ENCODE measurements around the gene ADGRG1.

ADGRG1 gene

DNA sequence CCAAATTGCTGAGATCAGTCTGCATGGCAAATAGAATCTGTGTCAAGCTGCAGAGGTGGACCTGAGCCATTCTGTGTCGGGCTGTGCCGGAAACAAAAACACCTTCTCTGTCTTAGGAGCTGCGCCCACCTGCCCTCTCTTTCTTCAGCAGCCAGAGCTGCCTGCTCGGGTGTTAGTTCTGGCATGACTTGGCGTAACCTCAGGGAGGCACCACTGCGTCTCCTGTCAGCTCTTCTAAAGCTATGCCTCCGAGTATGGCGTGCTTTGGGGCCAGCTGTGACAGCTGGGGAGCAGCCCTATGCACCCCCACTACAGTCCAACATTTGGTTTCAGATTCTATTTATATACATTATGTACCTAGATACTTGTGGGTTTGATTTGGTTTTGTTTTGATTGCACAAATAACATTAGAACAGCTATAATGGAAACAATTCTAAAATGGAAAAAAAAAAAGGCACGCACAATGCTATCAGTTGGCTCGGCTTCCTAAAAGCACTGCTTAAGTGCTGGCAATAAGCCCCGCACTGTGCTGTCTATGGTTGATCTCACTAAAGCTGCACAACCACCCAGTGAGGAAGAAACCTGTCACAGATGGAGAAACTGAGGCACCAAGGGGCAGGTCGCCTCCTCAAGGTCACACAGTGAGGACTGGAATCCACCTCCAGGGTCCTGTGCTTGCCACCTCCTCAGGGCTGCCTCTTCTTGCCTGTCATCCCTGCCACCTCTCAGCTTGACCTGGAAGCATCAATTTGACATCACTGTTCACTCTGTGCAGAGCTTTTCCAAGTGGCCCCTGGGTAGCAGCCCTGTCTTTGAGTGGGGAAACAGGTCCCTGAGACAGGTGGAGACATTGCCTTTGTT lies 18.7 kb upstream of the ADGRG1 start:
- peaks cover 8% of the 10 kb centered on the region for H3K27me3 ChIP-seq (ENCODE audit: insufficient read depth, low read length)
- H3K9me3 ChIP-seq (ENCODE audit: low read length): no peaks in the 10 kb centered on the region
- no peak overlapping the region for H3K4me3 ChIP-seq (ENCODE audit: low read length)
- no peak overlapping the region for H2AFZ ChIP-seq (ENCODE audit: low read depth, low read length)
- H3K4me1 ChIP-seq (ENCODE audit: insufficient read depth, low read length): no peaks in the 10 kb centered on the region
- no peaks in the 10 kb centered on the region for H3K36me3 ChIP-seq (ENCODE audit: insufficient read depth, low read length)

DNA sequence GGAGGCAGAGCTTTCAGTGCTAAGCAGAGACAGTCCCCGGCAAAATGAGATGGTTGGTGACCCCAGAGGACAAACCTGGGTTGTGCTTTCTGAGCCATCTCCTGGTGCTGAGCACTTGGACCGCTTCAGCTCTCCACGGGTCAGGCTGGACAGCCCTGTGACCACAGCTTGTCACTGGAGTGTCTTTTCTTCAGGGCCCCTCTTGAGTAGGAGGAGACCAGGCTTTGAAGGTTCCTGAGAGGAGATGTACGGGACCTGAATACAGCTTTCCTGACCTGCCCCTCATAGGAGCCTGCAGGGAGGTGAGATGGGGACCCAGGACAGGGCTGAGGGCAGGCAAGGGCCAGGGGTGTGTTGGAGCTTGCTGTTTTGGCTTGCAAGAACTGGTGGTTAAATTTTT lies 17.8 kb upstream of the ADGRG1 start:
- H3K36me3 ChIP-seq (ENCODE audit: insufficient read depth, low read length): no peaks in the 10 kb centered on the region
- no peak overlapping the region for H3K4me3 ChIP-seq (ENCODE audit: low read length)
- H3K27me3 ChIP-seq (ENCODE audit: insufficient read depth, low read length): peaks cover 8% of the 10 kb centered on the region
- H2AFZ ChIP-seq (ENCODE audit: low read depth, low read length): no peak overlapping the region
- no peaks in the 10 kb centered on the region for H3K4me1 ChIP-seq (ENCODE audit: insufficient read depth, low read length)
- H3K9me3 ChIP-seq (ENCODE audit: low read length): no peaks in the 10 kb centered on the region

GRCh38 chr16:57611181-57611580 lies 17.2 kb upstream of the ADGRG1 start:
- H3K27me3 ChIP-seq (ENCODE audit: insufficient read depth, low read length): peaks cover 8% of the 10 kb centered on the region
- H3K4me1 ChIP-seq (ENCODE audit: insufficient read depth, low read length): no peaks in the 10 kb centered on the region
- no peaks in the 10 kb centered on the region for H3K9me3 ChIP-seq (ENCODE audit: low read length)
- H2AFZ ChIP-seq (ENCODE audit: low read depth, low read length): no peak overlapping the region
- H3K4me3 ChIP-seq (ENCODE audit: low read length): no peak overlapping the region
- no peaks in the 10 kb centered on the region for H3K36me3 ChIP-seq (ENCODE audit: insufficient read depth, low read length)

- H3K36me3 ChIP-seq (ENCODE audit: insufficient read depth, low read length): no peaks in the 10 kb centered on the region
- no peak overlapping the region for H2AFZ ChIP-seq (ENCODE audit: low read depth, low read length)
- no peaks in the 10 kb centered on the region for H3K4me1 ChIP-seq (ENCODE audit: insufficient read depth, low read length)
- peaks cover 8% of the 10 kb centered on the region for H3K27me3 ChIP-seq (ENCODE audit: insufficient read depth, low read length)
- no peak overlapping the region for H3K4me3 ChIP-seq (ENCODE audit: low read length)
- H3K9me3 ChIP-seq (ENCODE audit: low read length): no peaks in the 10 kb centered on the region
Observed at GRCh38 chr16:57611706-57612105, 16.7 kb upstream of the ADGRG1 start.

DNA sequence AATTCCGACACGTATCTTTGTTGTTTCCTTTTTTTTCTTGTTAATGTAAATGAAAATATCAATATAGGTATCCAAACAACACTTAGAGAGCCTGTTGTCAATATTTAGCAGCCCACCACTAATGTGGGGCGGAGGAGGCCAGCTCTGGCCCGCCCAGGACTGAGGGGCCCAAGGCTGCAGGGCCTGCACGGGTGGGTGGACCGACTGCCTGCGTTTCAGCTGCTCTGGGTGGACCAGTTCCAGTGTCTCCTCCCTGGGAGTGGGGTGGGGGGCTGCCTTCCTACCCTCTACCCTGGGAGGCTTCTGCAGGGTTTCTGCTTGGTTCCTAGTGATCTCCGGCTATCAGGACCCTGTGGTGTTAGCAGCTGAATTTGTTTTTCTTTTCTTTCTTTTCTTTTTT lies 15.9 kb upstream of the ADGRG1 start:
- H3K4me1 ChIP-seq (ENCODE audit: insufficient read depth, low read length): no peaks in the 10 kb centered on the region

DNA sequence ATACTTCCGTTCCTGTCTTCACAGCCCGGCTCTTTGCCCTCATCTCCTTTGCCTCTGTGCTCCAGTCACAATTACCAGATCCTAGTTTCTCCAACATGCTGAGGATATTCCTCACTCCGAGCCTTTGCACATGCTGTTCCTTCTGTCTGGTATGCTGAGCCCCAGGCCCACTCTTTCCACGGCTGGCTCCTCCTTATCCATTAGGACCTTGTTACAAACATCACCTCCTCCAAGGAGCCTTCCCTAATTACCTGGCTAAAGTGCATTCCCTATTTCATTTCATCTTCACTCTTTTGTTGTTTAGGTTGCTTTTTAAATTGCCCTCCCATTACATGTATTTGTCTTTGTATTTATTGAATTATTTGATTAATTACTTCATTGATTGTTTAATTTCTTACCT lies 14.9 kb upstream of the ADGRG1 start:
- Histone ChIP-seq H3K36me3 (ENCODE audit: insufficient read depth, low read length) (no peaks in the 10 kb centered on the region), H3K4me1 (ENCODE audit: insufficient read depth, low read length) (no peaks in the 10 kb centered on the region), H2AFZ (ENCODE audit: low read depth, low read length) (no peak overlapping the region), H3K9me3 (ENCODE audit: low read length) (no peaks in the 10 kb centered on the region), H3K4me3 (ENCODE audit: low read length) (no peak overlapping the region), H3K27me3 (ENCODE audit: insufficient read depth, low read length) (peaks cover 8% of the 10 kb centered on the region)

More for the DNA sequence above, 15.9 kb upstream of the ADGRG1 start:
- no peaks in the 10 kb centered on the region for H3K9me3 ChIP-seq (ENCODE audit: low read length)
- H3K27me3 ChIP-seq (ENCODE audit: insufficient read depth, low read length): peaks cover 8% of the 10 kb centered on the region
- H2AFZ ChIP-seq (ENCODE audit: low read depth, low read length): no peak overlapping the region
- no peaks in the 10 kb centered on the region for H3K36me3 ChIP-seq (ENCODE audit: insufficient read depth, low read length)
- no peak overlapping the region for H3K4me3 ChIP-seq (ENCODE audit: low read length)

GRCh38 chr16:57614536-57614935 lies 13.9 kb upstream of the ADGRG1 start:
- Histone ChIP-seq H3K27me3 (ENCODE audit: insufficient read depth, low read length) (peaks cover 8% of the 10 kb centered on the region), H3K4me1 (ENCODE audit: insufficient read depth, low read length) (no peaks in the 10 kb centered on the region), H3K9me3 (ENCODE audit: low read length) (no peaks in the 10 kb centered on the region), H3K36me3 (ENCODE audit: insufficient read depth, low read length) (no peaks in the 10 kb centered on the region), H3K4me3 (ENCODE audit: low read length) (no peak overlapping the region), H2AFZ (ENCODE audit: low read depth, low read length) (no peak overlapping the region)

DNA sequence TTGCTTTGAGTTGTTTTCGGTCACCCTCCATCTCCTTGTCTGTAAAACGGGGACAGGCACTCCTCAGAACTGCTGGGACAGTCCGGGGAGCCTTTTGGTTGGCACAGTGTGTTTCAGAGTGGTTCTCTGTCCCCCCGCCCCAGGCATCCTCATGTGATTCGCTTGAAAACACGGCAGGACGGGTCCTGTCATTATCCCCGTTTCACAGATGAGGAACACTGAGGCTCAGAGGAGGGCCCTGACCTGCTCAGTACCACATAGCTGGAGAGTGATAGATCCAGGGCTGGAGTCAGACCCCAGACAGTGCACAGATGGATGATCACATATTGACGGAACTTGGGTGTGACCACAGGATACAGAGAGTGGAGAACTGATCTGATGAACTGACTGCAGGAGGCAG lies 13.5 kb upstream of the ADGRG1 start:
- no peak overlapping the region for H3K4me3 ChIP-seq (ENCODE audit: low read length)
- no peak overlapping the region for H2AFZ ChIP-seq (ENCODE audit: low read depth, low read length)
- H3K27me3 ChIP-seq (ENCODE audit: insufficient read depth, low read length): peaks cover 8% of the 10 kb centered on the region
- no peaks in the 10 kb centered on the region for H3K36me3 ChIP-seq (ENCODE audit: insufficient read depth, low read length)
- H3K4me1 ChIP-seq (ENCODE audit: insufficient read depth, low read length): no peaks in the 10 kb centered on the region
- H3K9me3 ChIP-seq (ENCODE audit: low read length): no peaks in the 10 kb centered on the region

- no peaks in the 10 kb centered on the region for H3K9me3 ChIP-seq (ENCODE audit: low read length)
- H3K4me1 ChIP-seq (ENCODE audit: insufficient read depth, low read length): no peaks in the 10 kb centered on the region
- H2AFZ ChIP-seq (ENCODE audit: low read depth, low read length): no peak overlapping the region
- no peaks in the 10 kb centered on the region for H3K36me3 ChIP-seq (ENCODE audit: insufficient read depth, low read length)
- no peak overlapping the region for H3K4me3 ChIP-seq (ENCODE audit: low read length)
- peaks cover 4% of the 10 kb centered on the region for H3K27me3 ChIP-seq (ENCODE audit: insufficient read depth, low read length)
Observed at GRCh38 chr16:57615813-57616212, 12.6 kb upstream of the ADGRG1 start.

DNA sequence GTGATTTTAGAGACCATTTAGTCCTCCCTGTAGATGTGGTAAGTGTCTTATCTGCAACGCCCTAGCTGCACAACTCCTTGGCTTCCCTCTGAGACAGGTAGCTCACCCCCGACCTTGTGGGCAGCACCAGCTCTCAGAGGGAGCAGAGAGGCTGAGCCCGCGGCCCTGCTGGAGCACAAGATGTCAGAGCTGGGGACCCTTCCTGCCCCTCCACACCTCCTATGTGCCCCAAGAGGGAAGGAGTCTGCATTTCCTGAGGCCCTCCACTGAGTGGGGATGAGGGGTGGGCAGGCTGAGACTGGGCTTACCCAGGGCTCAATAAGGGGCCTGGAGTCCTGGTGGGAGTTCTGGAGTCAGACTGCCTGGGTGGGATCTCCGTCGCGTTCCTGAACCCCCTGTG lies 12.2 kb upstream of the ADGRG1 start:
- Histone ChIP-seq H2AFZ (ENCODE audit: low read depth, low read length) (no peak overlapping the region), H3K36me3 (ENCODE audit: insufficient read depth, low read length) (no peaks in the 10 kb centered on the region), H3K4me3 (ENCODE audit: low read length) (no peak overlapping the region), H3K27me3 (ENCODE audit: insufficient read depth, low read length) (peaks cover 4% of the 10 kb centered on the region), H3K9me3 (ENCODE audit: low read length) (no peaks in the 10 kb centered on the region), H3K4me1 (ENCODE audit: insufficient read depth, low read length) (no peaks in the 10 kb centered on the region)

GRCh38 chr16:57616876-57617275 lies 11.6 kb upstream of the ADGRG1 start:
- Histone ChIP-seq H3K36me3 (ENCODE audit: insufficient read depth, low read length) (no peaks in the 10 kb centered on the region), H3K9me3 (ENCODE audit: low read length) (no peaks in the 10 kb centered on the region), H3K27me3 (ENCODE audit: insufficient read depth, low read length) (no peaks in the 10 kb centered on the region), H2AFZ (ENCODE audit: low read depth, low read length) (no peak overlapping the region), H3K4me3 (ENCODE audit: low read length) (no peak overlapping the region), H3K4me1 (ENCODE audit: insufficient read depth, low read length) (no peaks in the 10 kb centered on the region)

- H3K36me3 ChIP-seq (ENCODE audit: insufficient read depth, low read length): no peaks in the 10 kb centered on the region
- no peaks in the 10 kb centered on the region for H3K27me3 ChIP-seq (ENCODE audit: insufficient read depth, low read length)
- no peaks in the 10 kb centered on the region for H3K9me3 ChIP-seq (ENCODE audit: low read length)
- H2AFZ ChIP-seq (ENCODE audit: low read depth, low read length): no peak overlapping the region
- H3K4me3 ChIP-seq (ENCODE audit: low read length): no peak overlapping the region
- H3K4me1 ChIP-seq (ENCODE audit: insufficient read depth, low read length): no peaks in the 10 kb centered on the region
Observed at GRCh38 chr16:57617604-57618111, 10.8 kb upstream of the ADGRG1 start.

DNA sequence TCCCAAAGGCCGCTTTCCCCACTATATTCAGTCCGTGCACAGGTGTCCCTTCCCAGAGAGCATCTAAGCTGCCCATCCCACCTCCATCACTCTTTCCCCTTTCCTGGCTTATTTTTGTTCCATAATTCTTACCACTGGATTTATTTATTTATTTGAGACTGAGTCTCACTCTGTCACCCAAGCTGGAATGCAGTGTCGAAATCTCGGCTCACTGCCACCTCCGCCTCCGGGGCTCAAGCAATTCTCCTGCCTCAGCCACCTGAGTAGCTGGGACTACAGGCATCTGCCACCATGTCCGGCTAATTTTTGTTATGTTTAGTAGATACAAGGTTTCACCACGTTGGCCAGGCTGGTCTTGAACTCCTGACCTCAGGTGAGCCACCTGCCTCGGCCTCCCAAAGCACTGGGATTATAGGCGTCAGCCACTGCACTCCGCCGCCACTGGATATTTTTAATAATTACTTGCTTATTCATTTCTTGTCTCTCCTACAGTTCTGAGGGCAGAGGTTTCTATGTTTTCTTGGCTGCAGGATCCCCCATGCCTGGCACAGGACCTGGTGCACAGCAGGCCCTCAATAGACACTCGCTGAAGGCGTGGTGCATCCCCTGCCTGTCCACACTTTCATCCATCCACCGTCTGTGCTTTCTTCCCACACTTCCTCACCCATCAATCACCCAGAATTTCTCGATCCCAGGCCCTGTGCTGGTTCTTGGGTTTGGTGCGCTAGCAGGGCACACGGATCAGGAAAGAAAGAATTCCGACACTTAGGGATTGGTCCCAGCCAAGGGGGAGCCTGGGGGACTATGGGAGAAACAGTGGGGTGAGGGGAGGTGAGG lies 9.9 kb upstream of the ADGRG1 start:
- Histone ChIP-seq H3K4me3 (ENCODE audit: low read length) (no peak overlapping the region), H2AFZ (ENCODE audit: low read depth, low read length) (no peak overlapping the region), H3K4me1 (ENCODE audit: insufficient read depth, low read length) (no peaks in the 10 kb centered on the region), H3K9me3 (ENCODE audit: low read length) (no peaks in the 10 kb centered on the region), H3K27me3 (ENCODE audit: insufficient read depth, low read length) (no peaks in the 10 kb centered on the region), H3K36me3 (ENCODE audit: insufficient read depth, low read length) (no peaks in the 10 kb centered on the region)

Data from neuron (in vitro differentiated cells).